A673 (cell line): Measurements from ENCODE around the gene PANX2. TPM values are rescaled to one million over a fixed set of nuclear protein-coding genes. Genes with fewer than 3 reads are reported as not detected.

ENCODE experiments used
- BruUV-seq: library from RNA; stranded (reverse); fragments of 400-500 nt; replicated peaks from 2 replicates; lab custom pipeline; 2021; lab: Mats Ljungman, UMichigan
- CTCF ChIA-PET: fragments of 300-600 bp; sonication (Branson Sonifier 250); formaldehyde crosslinking; loops from one replicate; lab custom pipeline; 2022; ENCODE audit warnings: antibody characterized with exemption; lab: Charles Lee
- POLR2A ChIA-PET: fragments of 300-600 bp; sonication (Branson Sonifier 250); formaldehyde crosslinking; loops from one replicate; lab custom pipeline; 2022; ENCODE audit warnings: antibody characterized with exemption; ENCODE audit not compliant: low non-redundant PET; lab: Charles Lee
- DNase-seq: peaks from one replicate; pipeline ENCODE4 v3.0.0-alpha.2; 2015; ENCODE audit warnings: low spot score
- H3K27ac ChIP-seq: fragments of 200-600 bp; sonication (generic); 2 replicates; pipeline ENCODE4 v1.5.1; 2016; ENCODE audit warnings: mixed run types, low read depth, mild to moderate bottlenecking, mixed read lengths, antibody characterized with exemption, low read length; ENCODE audit not compliant: poor library complexity, severe bottlenecking
- H3K27me3 ChIP-seq: fragments of 200-600 bp; sonication (generic); replicated peaks from 2 replicates; pipeline ENCODE4 v1.6.1; 2017; ENCODE audit warnings: mixed run types, low read depth, mild to moderate bottlenecking, mixed read lengths, antibody characterized with exemption, low read length; ENCODE audit not compliant: insufficient read depth, poor library complexity
- H3K36me3 ChIP-seq: fragments of 200-600 bp; sonication (generic); 2 replicates; pipeline ENCODE4 v1.6.1; 2016; ENCODE audit warnings: mixed run types, mild to moderate bottlenecking, mixed read lengths, antibody characterized with exemption, low read length; ENCODE audit not compliant: insufficient read depth, poor library complexity, severe bottlenecking
- H3K4me1 ChIP-seq: fragments of 200-600 bp; sonication (generic); 2 replicates; pipeline ENCODE4 v1.6.1; 2017; ENCODE audit warnings: mixed run types, mild to moderate bottlenecking, mixed read lengths, antibody characterized with exemption, low read length; ENCODE audit not compliant: insufficient read depth, poor library complexity, severe bottlenecking
- H3K4me3 ChIP-seq: fragments of 200-600 bp; sonication (generic); 2 replicates; pipeline ENCODE4 v1.5.1; 2016; ENCODE audit warnings: low read depth, mixed run types, mild to moderate bottlenecking, mixed read lengths, low read length; ENCODE audit not compliant: poor library complexity, severe bottlenecking
- H3K9me3 ChIP-seq: fragments of 200-600 bp; sonication (generic); 2 replicates; pipeline ENCODE4 v1.6.1; 2016; ENCODE audit warnings: mixed run types, low read depth, mild to moderate bottlenecking, mixed read lengths, antibody characterized with exemption, low read length; ENCODE audit not compliant: poor library complexity, severe bottlenecking
- CTCF ChIP-seq: fragments of 300-800, 200-600 bp; sonication (generic); conservative IDR thresholded peaks from 2 replicates; pipeline ENCODE4 v1.5.1; 2017; ENCODE audit warnings: low read depth, mild to moderate bottlenecking, antibody characterized with exemption, low read length, moderate library complexity, mixed read lengths
- EZH2 ChIP-seq: fragments of 200-600 bp; sonication (generic); IDR thresholded peaks from 2 replicates; pipeline ENCODE4 v1.6.1; 2017; ENCODE audit warnings: borderline replicate concordance, low read depth, mild to moderate bottlenecking, mixed read lengths, antibody characterized with exemption, low read length; ENCODE audit not compliant: poor library complexity, severe bottlenecking
- intact Hi-C: fragments of 100-400 bp; cut with micrococcal nuclease; formaldehyde crosslinking; loops from one replicate; pipeline ENCODE4 v1.10.0; 2022; ENCODE audit not compliant: unreplicated experiment
- total RNA-seq: library from RNA; stranded (reverse); gene quantifications from 2 replicates; pipeline ENCODE4 v1.2.3, GENCODE V29; 2021

Gene PANX2
- total RNA-seq, 1 experiment from 2014 or later, result 7.6 TPM

GRCh38 chr22:50194037-50194805 lies 23.7 kb downstream of the PANX2 start:
- Histone ChIP-seq H3K27ac (no peak overlapping the region), H3K4me3 (no peak overlapping the region), H3K36me3 (peaks cover 47% of the 10 kb centered on the region), H3K9me3 (no peaks in the 10 kb centered on the region), H3K4me1 (no peaks in the 10 kb centered on the region), H3K27me3 (no peaks in the 10 kb centered on the region)
- BruUV-seq, result no TSS peak
- CTCF ChIA-PET, result no interaction called here
- TF ChIP-seq EZH2, result no peak
- TF ChIP-seq CTCF, result no peak
- POLR2A ChIA-PET, result no interaction called here
- no peak for DNase-seq
- intact Hi-C loops, result no loop called here

- ChIA-PET CTCF (no interaction called here), POLR2A (no interaction called here)
- Histone ChIP-seq H3K36me3 (peaks cover 52% of the 10 kb centered on the region), H3K4me3 (no peak overlapping the region), H3K27me3 (no peaks in the 10 kb centered on the region), H3K27ac (no peak overlapping the region), H3K9me3 (no peaks in the 10 kb centered on the region), H3K4me1 (no peaks in the 10 kb centered on the region)
- intact Hi-C loops, result no loop called here
- no TSS peak for BruUV-seq
- no peak for DNase-seq
- TF ChIP-seq CTCF (no peak), EZH2 (no peak)
Measured at GRCh38 chr22:50196256-50196655, 25.7 kb downstream of the PANX2 start.

- no peak for DNase-seq
- ChIA-PET POLR2A (no interaction called here), CTCF (no interaction called here)
- TF ChIP-seq EZH2 (no peak), CTCF (no peak)
- Histone ChIP-seq H3K27ac (no peak overlapping the region), H3K4me3 (no peak overlapping the region), H3K9me3 (no peaks in the 10 kb centered on the region), H3K36me3 (peaks cover 42% of the 10 kb centered on the region), H3K4me1 (peaks cover 8% of the 10 kb centered on the region), H3K27me3 (no peaks in the 10 kb centered on the region)
- no TSS peak for BruUV-seq
- intact Hi-C loops, result no loop called here
Measured at GRCh38 chr22:50197000-50197800, 26.7 kb downstream of the PANX2 start.
